Lower lobe of right lung (tissue), 2 donors: ENCODE data around the gene PLPPR3. TPM values are rescaled to one million over a fixed set of nuclear protein-coding genes. Genes with fewer than 3 reads are reported as not detected.

ENCODE experiments used
- ATAC-seq, 2 donors: fragments of 200-7000 bp; cut with Tn5 transposase; one replicate each; pipeline ENCODE4 v1.9.1; 2020 to 2022; ENCODE audit warnings: mild to moderate bottlenecking in 2 of 2, moderate library complexity in 2 of 2
- DNase-seq: peaks from one replicate; pipeline ENCODE4 v3.0.0-alpha.2; 2020
- H3K27ac ChIP-seq: fragments of 200-600 bp; one replicate; pipeline ENCODE4 v1.8.0; 2022
- H3K27me3 ChIP-seq: fragments of 200-600 bp; one replicate; pipeline ENCODE4 v1.8.0; 2022; ENCODE audit warnings: low read depth
- H3K36me3 ChIP-seq: fragments of 200-600 bp; one replicate; pipeline ENCODE4 v1.8.0; 2022; ENCODE audit warnings: mild to moderate bottlenecking
- H3K4me1 ChIP-seq: fragments of 200-600 bp; one replicate; pipeline ENCODE4 v1.8.0; 2022
- H3K4me3 ChIP-seq: fragments of 200-600 bp; one replicate; pipeline ENCODE4 v1.8.0; 2022; ENCODE audit warnings: mild to moderate bottlenecking
- H3K9me3 ChIP-seq: fragments of 200-600 bp; one replicate; pipeline ENCODE4 v1.8.0; 2022
- intact Hi-C: fragments of 100-400 bp; cut with DNase I; formaldehyde crosslinking; loops from one replicate; pipeline ENCODE4 v1.11.0; 2022
- long read RNA-seq: library from polyadenylated mRNA; unstranded; transcript quantifications from one replicate; pipeline ENCODE4 v2.0.0, GENCODE V29; 2021
- total RNA-seq: library from RNA; stranded (reverse); fragmentation: NEBNext Ultra II Directional; extraction: Animal tissue kit (Norgen Biotek cat#: 25700); gene quantifications from one replicate; pipeline ENCODE4 v1.2.1, GENCODE V29; 2021
- TF ChIP-seq, protein P1 (sequence below): fragments of 200-600 bp; IDR thresholded peaks from one replicate; pipeline ENCODE4 v1.8.0; 2022; ENCODE audit warnings: antibody characterized with exemption, mild to moderate bottlenecking
- donor health status: DM: no; HTN: yes; CAD: no; lungs with severe emphysema.

PLPPR3 gene, protein sequence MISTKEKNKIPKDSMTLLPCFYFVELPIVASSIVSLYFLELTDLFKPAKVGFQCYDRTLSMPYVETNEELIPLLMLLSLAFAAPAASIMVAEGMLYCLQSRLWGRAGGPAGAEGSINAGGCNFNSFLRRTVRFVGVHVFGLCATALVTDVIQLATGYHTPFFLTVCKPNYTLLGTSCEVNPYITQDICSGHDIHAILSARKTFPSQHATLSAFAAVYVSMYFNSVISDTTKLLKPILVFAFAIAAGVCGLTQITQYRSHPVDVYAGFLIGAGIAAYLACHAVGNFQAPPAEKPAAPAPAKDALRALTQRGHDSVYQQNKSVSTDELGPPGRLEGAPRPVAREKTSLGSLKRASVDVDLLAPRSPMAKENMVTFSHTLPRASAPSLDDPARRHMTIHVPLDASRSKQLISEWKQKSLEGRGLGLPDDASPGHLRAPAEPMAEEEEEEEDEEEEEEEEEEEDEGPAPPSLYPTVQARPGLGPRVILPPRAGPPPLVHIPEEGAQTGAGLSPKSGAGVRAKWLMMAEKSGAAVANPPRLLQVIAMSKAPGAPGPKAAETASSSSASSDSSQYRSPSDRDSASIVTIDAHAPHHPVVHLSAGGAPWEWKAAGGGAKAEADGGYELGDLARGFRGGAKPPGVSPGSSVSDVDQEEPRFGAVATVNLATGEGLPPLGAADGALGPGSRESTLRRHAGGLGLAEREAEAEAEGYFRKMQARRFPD
- total RNA-seq, result 2.1 TPM
- long read RNA-seq, partial matches to known transcripts, result 4 of 6 reads
- long read RNA-seq, other reads (novel, unspliced or antisense), result 0 of 6 reads

DNA sequence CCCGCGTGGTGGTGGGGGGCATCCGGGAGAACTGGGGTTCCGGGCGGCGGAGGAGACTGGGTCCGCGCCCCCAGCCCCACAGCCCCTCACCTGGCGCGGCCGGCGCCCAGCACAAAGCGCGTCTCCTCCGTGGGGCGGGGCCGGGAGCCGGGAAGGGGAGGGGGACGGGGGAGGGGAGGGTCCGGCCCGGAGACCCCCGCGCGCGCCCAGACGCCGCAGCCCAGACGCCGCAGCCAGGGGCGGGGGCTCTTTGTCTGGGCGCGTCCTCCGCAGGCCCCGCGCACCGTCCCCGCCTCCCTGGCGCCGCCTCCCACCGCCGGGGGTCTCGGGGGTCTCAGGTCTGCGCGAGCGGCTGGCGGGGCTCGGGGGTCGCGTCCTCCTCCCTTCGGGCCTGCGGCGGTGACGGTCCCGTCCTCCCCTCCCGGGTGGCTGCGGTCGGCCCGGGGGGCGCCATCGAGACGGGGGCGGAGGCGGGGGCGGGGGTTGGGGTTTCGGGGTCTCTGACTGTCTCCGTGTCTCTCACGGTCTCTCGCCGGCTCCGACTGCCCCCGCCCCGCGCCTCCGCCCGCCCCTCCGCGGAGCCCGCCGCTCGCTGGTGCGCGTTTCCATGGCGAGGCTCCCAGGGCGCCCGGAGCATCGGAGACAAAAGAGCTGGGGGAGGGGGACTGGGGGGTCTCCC, at the start of gene PLPPR3:
PLPPR3 (minus strand) TSS at position 131 of the 679 bp plus-strand sequence. CDS start 396 bp downstream, outside the sequence.
- H3K27ac ChIP-seq, result no peak within 1 kb of the TSS
- peaks cover 15% of the 10 kb centered on the region for H3K4me1 ChIP-seq
- H3K9me3 ChIP-seq, result no peaks in the 10 kb centered on the region
- no peaks in the 10 kb centered on the region for H3K36me3 ChIP-seq
- ATAC-seq, result no peak
- H3K4me3 ChIP-seq, result peak within 1 kb of the TSS; percentile 39
- intact Hi-C loops, result no loop called here
- DNase-seq, result no peak
- TF ChIP-seq, protein P1, sequence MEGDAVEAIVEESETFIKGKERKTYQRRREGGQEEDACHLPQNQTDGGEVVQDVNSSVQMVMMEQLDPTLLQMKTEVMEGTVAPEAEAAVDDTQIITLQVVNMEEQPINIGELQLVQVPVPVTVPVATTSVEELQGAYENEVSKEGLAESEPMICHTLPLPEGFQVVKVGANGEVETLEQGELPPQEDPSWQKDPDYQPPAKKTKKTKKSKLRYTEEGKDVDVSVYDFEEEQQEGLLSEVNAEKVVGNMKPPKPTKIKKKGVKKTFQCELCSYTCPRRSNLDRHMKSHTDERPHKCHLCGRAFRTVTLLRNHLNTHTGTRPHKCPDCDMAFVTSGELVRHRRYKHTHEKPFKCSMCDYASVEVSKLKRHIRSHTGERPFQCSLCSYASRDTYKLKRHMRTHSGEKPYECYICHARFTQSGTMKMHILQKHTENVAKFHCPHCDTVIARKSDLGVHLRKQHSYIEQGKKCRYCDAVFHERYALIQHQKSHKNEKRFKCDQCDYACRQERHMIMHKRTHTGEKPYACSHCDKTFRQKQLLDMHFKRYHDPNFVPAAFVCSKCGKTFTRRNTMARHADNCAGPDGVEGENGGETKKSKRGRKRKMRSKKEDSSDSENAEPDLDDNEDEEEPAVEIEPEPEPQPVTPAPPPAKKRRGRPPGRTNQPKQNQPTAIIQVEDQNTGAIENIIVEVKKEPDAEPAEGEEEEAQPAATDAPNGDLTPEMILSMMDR, result no peak
- peaks cover 32% of the 10 kb centered on the region for H3K27me3 ChIP-seq

DNA sequence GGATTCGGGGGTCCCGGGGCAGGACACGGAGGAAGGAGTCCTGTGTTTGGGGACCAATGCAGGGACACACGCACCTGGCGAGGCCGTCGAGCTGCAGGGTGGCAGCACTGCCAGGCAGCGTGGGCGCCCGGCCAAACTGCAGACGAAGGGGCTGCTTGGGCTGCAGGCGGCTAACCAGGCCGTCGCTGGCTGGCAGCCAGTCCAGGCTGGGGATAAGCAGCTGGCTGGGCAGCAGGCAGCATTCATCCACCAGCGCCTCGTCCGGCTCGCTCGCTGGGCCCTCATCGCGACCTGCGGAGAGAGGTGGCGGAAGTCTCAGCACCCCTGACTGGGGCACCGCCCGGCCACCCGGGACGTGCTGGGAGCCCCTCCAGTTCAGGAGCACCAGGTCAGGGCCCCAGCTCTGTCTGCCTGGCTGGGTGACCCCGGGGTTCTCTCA, 49.2 kb upstream of the PLPPR3 start:
- H3K27me3 ChIP-seq, result no peaks in the 10 kb centered on the region
- DNase-seq, result no peak
- H3K9me3 ChIP-seq, result no peaks in the 10 kb centered on the region
- H3K36me3 ChIP-seq, result peaks cover 33% of the 10 kb centered on the region
- TF ChIP-seq, protein P1, result no peak
- no peak overlapping the region for H3K4me3 ChIP-seq
- H3K4me1 ChIP-seq, result peaks cover 25% of the 10 kb centered on the region
- H3K27ac ChIP-seq, result peak overlapping the region; percentile 39
- intact Hi-C loops, result no loop called here
- ATAC-seq, result peak in 1 of 2 donors; percentile 0

DNA sequence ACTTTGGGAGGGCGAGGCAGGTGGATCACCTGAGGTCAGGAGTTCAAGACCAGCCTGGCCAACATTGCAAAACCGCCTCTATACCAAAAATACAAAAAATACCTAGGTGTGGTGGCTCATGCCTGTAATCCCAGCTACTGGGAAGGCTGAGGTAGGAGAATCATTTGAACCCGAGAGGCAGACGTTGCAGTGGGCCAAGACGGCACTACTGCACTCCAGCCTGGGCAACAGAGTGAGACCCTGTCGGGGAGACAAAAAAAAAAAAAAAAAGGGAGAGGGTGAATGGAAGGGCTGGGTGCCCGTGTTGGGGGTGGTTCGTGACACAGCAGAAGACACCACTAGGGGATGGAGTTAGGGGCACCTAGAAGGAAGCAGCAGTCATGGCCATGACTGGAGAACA, 48.6 kb upstream of the PLPPR3 start:
- TF ChIP-seq, protein P1, result no peak
- H3K36me3 ChIP-seq, result peaks cover 28% of the 10 kb centered on the region
- intact Hi-C loops, result no loop called here
- H3K9me3 ChIP-seq, result no peaks in the 10 kb centered on the region
- DNase-seq (no peak), ATAC-seq (no peak)
- peaks cover 25% of the 10 kb centered on the region for H3K4me1 ChIP-seq
- H3K4me3 ChIP-seq, result no peak overlapping the region
- no peaks in the 10 kb centered on the region for H3K27me3 ChIP-seq
- peak overlapping the region; percentile 62 for H3K27ac ChIP-seq

DNA sequence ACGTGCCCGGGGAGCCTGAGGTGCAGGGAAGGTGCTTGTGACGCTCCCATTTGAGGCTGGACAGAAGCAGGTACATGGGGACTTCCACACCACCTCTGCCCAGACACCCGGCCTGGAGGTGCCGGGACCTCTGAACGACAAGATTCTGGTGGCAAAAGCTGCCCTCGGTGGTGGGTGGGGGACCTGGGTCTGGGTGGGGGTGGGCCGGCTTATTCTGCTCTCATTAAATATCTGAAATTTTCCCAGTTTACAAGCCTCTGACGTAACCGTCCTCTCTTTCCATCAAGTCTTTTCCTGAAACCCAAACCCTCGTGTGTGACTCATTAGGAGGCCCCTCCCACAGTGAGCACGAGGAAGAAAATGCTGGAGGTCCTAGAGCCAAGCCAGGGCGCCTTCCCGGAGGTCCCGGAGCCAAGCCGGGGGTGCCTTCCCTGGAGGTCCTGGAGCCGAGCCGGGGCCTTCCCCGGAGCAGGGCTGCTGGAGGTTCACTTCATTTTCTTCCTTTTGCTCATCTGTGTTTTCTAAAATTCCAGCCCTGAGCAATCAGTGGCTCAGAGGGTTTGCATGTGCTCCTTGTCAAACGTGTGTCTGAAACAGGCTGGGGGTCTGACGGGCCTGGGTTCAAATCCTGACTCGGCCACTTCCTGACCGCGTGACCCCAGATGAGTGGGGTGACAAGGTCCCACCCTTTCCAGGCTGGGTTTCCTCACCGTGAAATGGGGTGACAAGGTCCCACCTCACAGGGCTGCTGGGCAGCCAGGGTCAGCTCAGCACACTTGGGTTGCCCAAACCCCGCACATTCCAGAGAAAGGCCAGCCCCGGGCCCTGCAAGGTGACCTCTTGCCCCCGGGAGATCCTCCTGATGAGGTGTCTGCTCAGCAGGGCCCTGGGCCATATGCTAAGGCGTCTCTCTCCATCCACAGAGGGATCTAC, 47.8 kb upstream of the PLPPR3 start:
- peak overlapping the region; percentile 62 for H3K27ac ChIP-seq
- no peak for DNase-seq
- H3K27me3 ChIP-seq, result no peaks in the 10 kb centered on the region
- no peak overlapping the region for H3K4me3 ChIP-seq
- H3K9me3 ChIP-seq, result no peaks in the 10 kb centered on the region
- intact Hi-C loops, result no loop called here
- peaks cover 25% of the 10 kb centered on the region for H3K4me1 ChIP-seq
- peak; percentile 21 to 32 for ATAC-seq
- TF ChIP-seq, protein P1, result no peak
- H3K36me3 ChIP-seq, result peaks cover 23% of the 10 kb centered on the region
